SK-N-MC (cell line): ENCODE measurements around the gene ELN.

Source experiments
- DNase-seq: peaks from one replicate; pipeline ENCODE4 v3.0.0-alpha.2; 2011; ENCODE audit warnings: low read depth, low spot score
- H3K27ac ChIP-seq: fragments of 200-600 bp; sonication (generic); 2 replicates; pipeline ENCODE4 v1.5.1; 2016; ENCODE audit warnings: mixed run types
- H3K36me3 ChIP-seq: fragments of 200-600 bp; sonication (generic); 2 replicates; pipeline ENCODE4 v1.6.1; 2017; ENCODE audit warnings: antibody characterized with exemption, low read length, mixed read lengths; ENCODE audit not compliant: insufficient read depth
- H3K4me3 ChIP-seq: fragments of 200-600 bp; sonication (generic); 2 replicates; pipeline ENCODE4 v1.5.1; 2016
- H3K9ac ChIP-seq: fragments of 200-600 bp; sonication (generic); 2 replicates; pipeline ENCODE4 v1.8.0; 2017; ENCODE audit warnings: mixed run types, mixed read lengths; ENCODE audit not compliant: insufficient read length
- H3K9me3 ChIP-seq: fragments of 200-600 bp; sonication (generic); 2 replicates; pipeline ENCODE4 v1.6.1; 2017; ENCODE audit warnings: low read depth, mild to moderate bottlenecking, antibody characterized with exemption, low read length, moderate library complexity, mixed read lengths
- EZH2 ChIP-seq: fragments of 200-600 bp; sonication (generic); IDR thresholded peaks from one replicate; pipeline ENCODE4 v1.6.1; 2017; ENCODE audit warnings: antibody characterized with exemption
- FOXP2 ChIP-seq: optimal IDR thresholded peaks from 2 replicates; pipeline ENCODE3; 2011; ENCODE audit warnings: mild to moderate bottlenecking, moderate library complexity; ENCODE audit not compliant: insufficient read depth; ENCODE audit errors: extremely low read length, control extremely low read depth
- POLR2AphosphoS5 ChIP-seq: IDR thresholded peaks from 2 replicates; pipeline ENCODE4 v1.6.1; 2012; ENCODE audit warnings: mild to moderate bottlenecking, low read depth, low read length, borderline replicate concordance

The ELN gene

DNA sequence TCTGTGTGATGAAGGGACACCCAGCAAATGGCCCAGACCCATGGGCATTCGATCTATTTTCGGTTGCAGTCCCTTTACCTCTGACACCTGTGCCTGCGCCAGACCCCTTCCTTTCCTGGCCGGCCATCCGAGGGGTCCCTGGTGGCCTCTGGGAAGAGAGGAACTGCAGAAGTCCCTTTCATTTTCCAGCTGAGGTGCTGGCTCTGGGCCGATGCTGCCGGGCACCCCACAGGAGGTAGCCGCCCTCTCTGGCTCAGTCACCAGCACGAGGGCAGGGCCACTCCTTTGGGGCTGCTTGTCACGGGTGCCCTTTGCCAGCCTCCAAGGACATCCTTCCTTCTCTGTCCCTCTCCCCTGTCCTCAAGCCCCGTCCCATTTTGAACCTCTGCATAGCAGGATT lies 4.2 kb upstream of the ELN start:
- H3K36me3 ChIP-seq = no peaks in the 10 kb centered on the region
- DNase-seq = no peak
- TF ChIP-seq FOXP2 = no peak
- no peak for TF ChIP-seq EZH2
- no peak for TF ChIP-seq POLR2AphosphoS5
- no peak overlapping the region for H3K4me3 ChIP-seq
- no peaks in the 10 kb centered on the region for H3K9me3 ChIP-seq
- H3K9ac ChIP-seq = no peak overlapping the region
- H3K27ac ChIP-seq = no peak overlapping the region

DNA sequence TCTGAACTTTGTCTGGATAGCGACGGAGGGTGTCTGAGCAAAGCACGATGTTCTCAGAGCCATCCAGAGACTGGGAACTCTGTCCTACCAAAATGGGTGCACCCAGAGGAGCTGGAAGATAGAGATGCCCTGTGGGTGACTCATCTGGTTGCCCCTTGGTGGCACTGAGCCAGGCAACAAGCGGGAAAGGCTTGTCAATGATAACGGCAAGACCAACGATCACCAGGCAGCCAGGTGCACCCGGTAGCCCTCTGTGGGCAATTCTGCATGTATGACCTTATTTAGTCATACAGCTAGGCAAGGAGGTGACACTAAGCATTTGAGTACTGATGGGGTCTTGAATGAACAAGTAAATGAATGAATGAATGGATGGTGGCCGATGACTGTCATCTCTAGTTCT lies 2.8 kb upstream of the ELN start:
- no peak for DNase-seq
- Histone ChIP-seq H3K9me3 (no peaks in the 10 kb centered on the region), H3K36me3 (no peaks in the 10 kb centered on the region), H3K27ac (no peak overlapping the region), H3K9ac (no peak overlapping the region), H3K4me3 (no peak overlapping the region)
- TF ChIP-seq FOXP2 (no peak), EZH2 (no peak), POLR2AphosphoS5 (no peak)

DNA sequence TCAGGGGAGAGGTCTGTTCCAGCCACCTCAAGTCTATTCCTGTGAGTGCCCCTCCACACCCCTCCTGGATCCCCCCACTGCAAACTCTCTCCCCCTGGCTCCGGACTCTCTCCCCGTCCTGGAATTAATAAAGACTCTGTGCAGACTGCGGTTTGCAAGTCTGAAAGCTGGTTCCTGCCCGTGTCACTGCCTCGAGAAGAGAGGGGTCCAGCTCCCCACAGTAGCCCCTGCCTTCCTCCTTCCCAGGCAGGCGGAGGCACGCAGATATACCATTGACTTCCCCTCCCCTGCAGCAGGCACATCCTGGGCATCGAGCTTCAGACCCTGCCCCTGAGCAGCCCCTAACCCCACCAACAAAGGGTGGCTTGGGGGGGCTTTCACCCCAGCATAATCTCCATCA lies 2.2 kb upstream of the ELN start:
- DNase-seq = no peak
- Histone ChIP-seq H3K9ac (no peak overlapping the region), H3K9me3 (no peaks in the 10 kb centered on the region), H3K27ac (no peak overlapping the region), H3K4me3 (no peak overlapping the region), H3K36me3 (no peaks in the 10 kb centered on the region)
- TF ChIP-seq POLR2AphosphoS5 = no peak
- no peak for TF ChIP-seq EZH2
- no peak for TF ChIP-seq FOXP2

DNA sequence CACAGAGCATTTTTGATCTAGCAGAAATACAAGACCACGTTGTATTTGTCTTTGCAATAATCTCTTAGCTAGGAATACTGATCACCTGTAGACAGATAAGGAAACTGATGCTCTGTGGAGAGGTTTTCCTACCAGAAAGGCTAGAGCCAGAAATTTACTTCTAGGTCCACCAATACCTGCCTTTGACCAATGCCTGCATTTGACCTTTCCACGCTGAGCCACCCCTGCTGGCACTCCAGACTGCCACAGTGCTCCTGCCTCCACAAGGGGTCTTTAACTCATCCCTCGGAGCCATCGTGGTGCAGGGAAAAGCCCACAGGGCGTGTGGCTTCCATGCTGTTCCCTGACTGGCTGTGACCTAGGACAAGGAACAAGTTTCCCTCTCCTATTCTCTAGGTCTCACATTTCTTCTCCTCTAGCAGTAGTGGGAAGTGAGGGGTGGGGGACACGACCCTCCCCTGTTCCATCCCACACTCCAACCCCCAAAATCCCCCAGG lies 1.5 kb upstream of the ELN start:
- no peak for TF ChIP-seq EZH2
- no peak for TF ChIP-seq FOXP2
- TF ChIP-seq POLR2AphosphoS5 = no peak
- Histone ChIP-seq H3K9me3 (no peaks in the 10 kb centered on the region), H3K4me3 (no peak overlapping the region), H3K36me3 (no peaks in the 10 kb centered on the region), H3K27ac (no peak overlapping the region), H3K9ac (no peak overlapping the region)
- DNase-seq = no peak

DNA sequence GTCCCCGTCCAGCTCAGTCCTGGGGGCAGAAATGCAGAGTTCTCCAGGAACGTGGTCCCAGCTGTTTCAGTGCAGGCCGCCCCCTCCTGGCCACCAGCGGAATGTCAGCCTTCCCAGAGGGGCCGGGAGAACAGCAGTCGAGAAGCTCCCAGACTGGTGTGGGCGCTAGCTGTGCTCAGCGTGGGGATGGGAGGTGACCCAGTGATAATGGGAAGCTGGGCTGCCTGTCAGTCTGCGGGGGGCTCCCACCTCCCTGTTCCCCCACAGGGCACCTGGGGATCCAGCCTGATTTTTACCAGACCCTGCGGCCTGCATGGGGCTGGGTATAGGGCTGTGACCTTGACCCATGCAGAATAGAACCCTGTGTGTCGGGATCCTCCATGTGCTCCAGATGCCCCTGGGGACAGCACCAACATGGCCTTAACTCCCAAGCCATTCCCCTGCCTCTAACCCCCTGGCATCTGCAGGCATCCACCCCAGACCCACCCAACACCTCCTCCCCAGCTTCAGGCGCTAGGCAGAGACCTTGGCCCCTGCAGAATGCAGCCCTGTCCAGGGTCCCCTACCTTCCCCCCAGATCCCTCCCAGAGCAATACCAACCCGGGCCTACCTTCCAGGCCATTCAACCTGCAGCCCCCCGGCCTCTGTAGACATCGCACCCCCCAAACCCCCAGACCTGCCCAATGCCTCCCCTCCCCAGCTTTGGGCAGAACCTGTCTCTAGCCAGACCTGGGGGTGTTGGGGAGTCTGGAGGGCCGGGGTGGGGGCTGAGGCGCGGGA lies 880 bp upstream of the ELN start:
- no peak for TF ChIP-seq POLR2AphosphoS5
- TF ChIP-seq EZH2 = no peak
- no peak for TF ChIP-seq FOXP2
- H3K4me3 ChIP-seq = no peak overlapping the region
- DNase-seq = no peak
- H3K9ac ChIP-seq = peak overlapping the region; percentile 33
- H3K9me3 ChIP-seq = no peaks in the 10 kb centered on the region
- H3K36me3 ChIP-seq = no peaks in the 10 kb centered on the region
- 0 out of 2 replicates have a peak overlapping the region, but pooled peaks have one; percentile 54 for H3K27ac ChIP-seq

DNA sequence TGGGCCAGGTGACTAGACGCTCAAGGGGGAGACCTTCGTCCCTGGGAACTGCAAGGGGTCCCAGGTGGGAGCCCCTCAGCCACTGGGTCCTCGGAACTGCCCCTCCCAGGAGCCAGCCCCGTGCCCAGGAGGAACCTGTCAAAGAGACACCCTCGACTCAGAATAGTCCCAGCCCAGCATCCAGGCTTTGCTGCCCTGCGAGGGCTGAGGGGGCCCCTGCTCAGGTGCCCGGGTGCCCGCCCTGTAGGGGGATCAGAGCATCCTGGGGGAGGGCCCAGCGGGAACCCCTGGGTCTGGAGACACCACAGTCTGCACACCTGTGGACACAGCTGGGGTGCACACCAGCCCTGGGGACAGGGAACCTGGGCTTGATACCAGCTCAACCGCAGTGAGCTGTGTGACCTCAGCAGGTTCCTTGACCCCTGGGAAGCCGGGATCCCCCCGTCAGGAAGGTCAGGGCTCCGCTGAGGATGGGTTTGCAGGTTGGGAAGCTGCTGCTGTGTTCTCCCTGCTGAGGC lies 407 bp downstream of the ELN start:
- no peaks in the 10 kb centered on the region for H3K36me3 ChIP-seq
- no peaks in the 10 kb centered on the region for H3K9me3 ChIP-seq
- TF ChIP-seq EZH2 (no peak), FOXP2 (no peak), POLR2AphosphoS5 (no peak)
- no peak for DNase-seq
- peak overlapping the region; percentile 70 for H3K4me3 ChIP-seq
- no peak overlapping the region for H3K9ac ChIP-seq
- H3K27ac ChIP-seq = no peak overlapping the region

DNA sequence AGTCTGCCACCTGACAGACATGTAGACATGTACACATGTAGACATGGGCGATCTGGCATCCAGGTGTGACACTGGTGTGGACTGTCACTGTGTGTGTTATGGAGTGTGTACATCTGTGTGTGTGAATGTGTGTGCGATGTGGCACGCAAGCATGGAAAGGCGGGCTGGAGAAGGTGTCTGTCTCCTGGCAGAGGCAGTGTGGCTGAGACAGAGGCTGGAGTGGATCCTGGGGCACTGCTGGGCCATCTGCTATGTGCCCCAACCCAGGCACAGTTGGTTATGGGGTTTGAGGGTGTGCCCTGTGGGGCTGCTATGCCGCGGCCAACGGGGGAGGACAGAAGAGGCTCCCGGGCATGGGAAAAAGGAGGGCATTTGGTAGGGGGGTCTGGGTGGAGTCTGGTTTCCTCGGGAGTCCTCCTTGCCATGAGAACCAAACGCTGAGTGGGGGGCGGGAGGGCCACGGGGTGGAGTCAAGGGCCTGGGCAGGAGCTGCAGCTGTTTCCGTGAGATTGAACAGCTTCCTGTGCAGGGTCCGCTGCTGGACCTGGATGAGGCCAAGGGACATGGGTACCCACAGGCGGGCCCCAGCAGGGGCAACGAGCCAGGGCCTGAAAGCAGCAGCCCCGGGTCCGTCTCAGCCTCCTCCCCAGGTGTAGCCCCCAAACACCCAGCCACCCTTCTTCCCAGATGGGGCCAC lies 1.3 kb downstream of the ELN start:
- DNase-seq = no peak
- Histone ChIP-seq H3K4me3 (peak overlapping the region; percentile 70), H3K36me3 (no peaks in the 10 kb centered on the region), H3K27ac (no peak overlapping the region), H3K9me3 (no peaks in the 10 kb centered on the region), H3K9ac (peak overlapping the region; percentile 29)
- TF ChIP-seq POLR2AphosphoS5 = no peak
- no peak for TF ChIP-seq EZH2
- TF ChIP-seq FOXP2 = no peak

DNA sequence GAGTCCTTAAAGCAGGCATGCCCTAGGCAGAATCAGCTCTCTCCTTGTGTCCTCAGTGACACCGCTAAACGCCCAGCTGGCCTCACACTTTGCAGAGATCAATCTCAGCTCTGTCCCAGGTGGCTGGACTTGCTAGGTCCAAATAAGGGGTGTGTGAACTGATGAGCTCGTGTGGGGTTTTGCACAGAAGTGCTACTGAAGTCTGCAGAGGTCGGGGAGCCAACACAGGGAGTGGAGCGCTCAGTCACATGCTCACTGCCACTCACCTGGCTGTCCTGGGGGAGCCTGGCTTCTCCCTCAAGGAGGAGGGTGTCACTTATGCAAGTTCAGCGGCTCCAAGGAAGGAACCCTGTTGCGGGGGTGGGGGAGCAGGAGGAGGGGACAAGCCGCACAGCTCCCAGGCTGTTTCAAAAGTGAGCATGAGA lies 2.0 kb downstream of the ELN start:
- Histone ChIP-seq H3K36me3 (no peaks in the 10 kb centered on the region), H3K27ac (peak overlapping the region; percentile 12; the same call in 1 of the 2 replicates), H3K9me3 (no peaks in the 10 kb centered on the region), H3K4me3 (peak overlapping the region; percentile 70), H3K9ac (no peak overlapping the region)
- no peak for DNase-seq
- TF ChIP-seq POLR2AphosphoS5 (no peak), FOXP2 (no peak), EZH2 (no peak)

DNA sequence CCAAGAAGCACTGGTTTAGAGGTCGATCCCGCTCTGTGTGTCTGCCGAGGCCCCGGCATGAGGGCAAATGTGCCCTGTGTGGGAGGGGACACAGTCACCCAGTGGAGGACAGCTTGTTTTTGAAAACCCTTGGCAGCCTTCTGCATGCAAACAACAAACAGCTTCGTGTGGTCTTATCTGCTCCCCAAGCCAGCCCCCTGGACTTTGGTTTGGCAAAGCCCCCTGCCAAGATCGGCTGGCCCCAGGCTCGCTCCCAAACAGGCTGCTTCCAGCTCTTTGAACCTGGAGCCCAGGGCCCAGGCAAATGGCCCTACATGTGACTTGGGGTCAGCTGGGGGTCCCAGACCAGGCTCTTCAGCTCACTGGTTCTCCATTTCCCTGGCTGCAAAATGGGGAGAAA lies 2.9 kb downstream of the ELN start:
- H3K9ac ChIP-seq = peak overlapping the region; percentile 45
- DNase-seq = no peak
- H3K36me3 ChIP-seq = no peaks in the 10 kb centered on the region
- 0 out of 2 replicates have a peak overlapping the region, but pooled peaks have one; percentile 28 for H3K4me3 ChIP-seq
- H3K9me3 ChIP-seq = no peaks in the 10 kb centered on the region
- no peak for TF ChIP-seq EZH2
- H3K27ac ChIP-seq = peak overlapping the region; percentile 93
